NCI-H2171 treated with DMSO at 0.1 percent for 48 hours (cell line): ENCODE measurements around the gene RAB3IP.
"Not testable (repeated sequence)": the region's sequence is repeated elsewhere in the genome, so short reads cannot be mapped to it uniquely, and the experiment has no call there.

ENCODE experiments used
- DNase-seq: peaks from one replicate; lab custom pipeline; 2025; lab: John Stamatoyannopoulos, UW

The RAB3IP gene

DNA sequence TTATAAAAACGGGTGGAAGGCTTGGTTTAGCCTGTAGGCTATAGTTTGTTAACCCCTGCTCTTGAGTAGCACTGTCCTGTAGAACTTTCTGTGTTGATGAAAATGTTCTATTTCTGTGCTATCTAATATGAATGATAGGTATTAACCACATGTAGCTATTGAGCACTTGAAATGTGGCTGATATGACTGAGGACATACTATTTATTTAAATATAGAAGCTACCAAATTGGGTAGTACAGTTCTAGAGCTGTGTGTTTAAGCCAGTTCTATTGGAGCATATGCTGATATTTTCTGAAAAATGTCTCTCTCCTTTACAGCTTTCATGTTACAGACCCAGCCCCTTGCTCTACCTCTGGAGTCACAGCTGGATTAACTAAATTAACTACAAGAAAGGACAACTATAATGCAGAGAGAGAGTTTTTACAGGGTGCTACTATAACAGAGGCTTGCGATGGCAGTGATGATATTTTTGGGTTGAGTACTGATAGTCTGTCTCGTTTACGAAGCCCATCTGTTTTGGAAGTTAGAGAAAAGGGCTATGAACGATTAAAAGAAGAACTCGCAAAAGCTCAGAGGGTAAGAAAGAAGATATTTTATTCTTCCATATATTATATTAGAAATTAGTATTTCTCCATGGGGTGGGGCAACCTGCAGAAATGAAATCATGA is 17.6 kb downstream of the RAB3IP start:
- DNase-seq: no peak

DNA sequence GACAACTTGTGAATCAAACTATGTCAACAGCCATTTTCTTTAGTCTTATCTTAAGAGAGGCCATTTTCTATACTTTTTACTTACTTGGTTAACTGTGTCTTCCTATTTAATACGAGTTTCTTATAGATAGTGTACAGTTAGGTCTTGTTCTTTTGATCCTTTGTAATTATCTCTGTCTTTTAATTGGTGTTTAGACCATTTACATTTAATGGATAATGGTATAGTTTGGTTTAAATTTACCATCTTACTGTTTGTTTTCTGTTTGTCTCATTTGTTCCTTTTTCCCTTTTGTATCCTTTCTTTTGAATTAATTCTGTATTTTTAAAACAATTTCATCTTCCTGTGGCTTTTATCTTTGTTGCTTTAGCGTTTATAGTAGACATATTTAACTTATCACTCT is 19.4 kb downstream of the RAB3IP start:
- DNase-seq: no peak

GRCh38 chr12:69759581-69759980 is 20.9 kb downstream of the RAB3IP start:
- DNase-seq: not testable (repeated sequence)

- no peak for DNase-seq
Observed at GRCh38 chr12:69765515-69765914, 26.9 kb downstream of the RAB3IP start.

DNA sequence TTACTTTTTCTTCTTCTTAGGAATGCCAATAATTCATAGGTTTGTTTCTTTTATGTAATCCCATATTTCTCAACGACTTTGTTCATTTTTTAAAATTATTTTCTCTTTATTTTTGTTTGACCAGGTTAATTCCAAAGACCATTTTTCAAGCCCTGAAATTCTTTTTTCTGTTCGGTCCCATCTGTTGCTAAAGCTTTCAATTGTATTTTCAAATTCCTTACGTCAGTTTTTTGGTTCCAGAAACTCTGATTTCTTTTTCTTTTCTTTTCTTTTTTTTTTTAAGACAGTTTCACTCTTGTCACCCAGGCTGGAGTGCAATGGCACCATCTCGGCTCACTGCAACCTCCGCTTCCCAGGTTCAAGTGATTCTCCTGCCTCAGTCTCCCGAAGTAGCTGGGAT is 27.6 kb downstream of the RAB3IP start:
- DNase-seq: no peak

- no peak for DNase-seq
Observed at GRCh38 chr12:69779928-69780327, 41.3 kb downstream of the RAB3IP start.

GRCh38 chr12:69783365-69783764 is 44.7 kb downstream of the RAB3IP start:
- no peak for DNase-seq

- no peak for DNase-seq
Observed at GRCh38 chr12:69789351-69789750, 50.7 kb downstream of the RAB3IP start.

DNA sequence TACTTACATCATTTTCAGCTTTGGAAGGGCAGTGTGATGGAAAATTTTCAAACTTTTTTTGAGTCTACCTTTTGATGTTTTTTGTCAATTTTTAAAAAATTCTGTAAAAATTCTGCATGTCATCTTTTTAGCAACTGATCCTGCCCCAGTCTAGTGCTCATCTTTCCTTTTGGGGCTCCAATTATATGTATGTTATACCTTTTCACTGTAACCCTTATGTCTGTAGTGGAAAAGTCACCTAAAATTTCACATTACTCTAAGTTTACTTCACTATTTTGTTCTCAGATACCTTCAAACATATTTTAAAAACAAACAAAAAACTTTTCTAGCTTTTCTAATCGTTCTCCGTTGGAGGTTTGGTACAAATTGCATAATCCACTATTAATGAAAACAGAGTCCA is 53.9 kb downstream of the RAB3IP start:
- DNase-seq: no peak

DNA sequence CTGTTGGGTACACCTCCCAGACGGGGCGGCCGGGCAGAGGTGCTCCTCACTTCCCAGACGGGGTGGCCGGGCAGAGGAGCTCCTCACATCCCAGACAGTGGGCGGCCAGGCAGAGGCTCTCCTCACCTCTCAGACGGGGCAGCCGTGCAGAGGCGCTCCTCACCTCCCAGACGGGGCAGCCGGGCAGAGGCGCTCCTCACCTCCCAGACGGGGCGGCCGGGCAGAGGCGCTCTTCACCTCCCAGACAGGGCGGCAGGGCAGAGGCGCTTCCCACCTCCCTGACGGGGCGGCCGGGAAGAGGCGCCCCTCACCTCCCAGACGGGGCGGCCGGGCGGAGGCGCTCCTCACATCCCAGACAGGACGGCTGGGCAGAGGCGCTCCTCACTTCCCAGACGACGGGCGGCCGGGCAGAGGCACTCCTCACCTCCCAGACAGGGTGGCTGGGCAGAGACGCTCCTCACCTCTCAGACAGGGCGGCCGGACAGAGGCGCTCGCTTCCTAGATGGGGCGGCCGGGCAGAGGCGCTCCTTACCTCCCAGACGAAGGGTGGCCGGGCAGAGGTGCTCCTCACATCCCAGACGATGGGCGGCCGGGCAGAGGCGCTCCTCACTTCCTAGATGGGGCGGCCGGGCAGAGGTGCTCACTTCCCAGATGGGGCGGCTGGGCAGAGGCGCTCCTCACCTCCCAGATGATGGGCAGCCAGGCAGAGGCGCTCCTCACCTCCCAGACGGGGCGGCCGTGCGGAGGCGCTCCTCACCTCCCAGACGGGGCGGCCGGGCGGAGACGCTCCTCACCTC is 68.6 kb downstream of the RAB3IP start:
- not testable (repeated sequence) for DNase-seq

- no peak for DNase-seq
Observed at GRCh38 chr12:69810870-69811498, 72.3 kb downstream of the RAB3IP start.

- no peak for DNase-seq
Observed at GRCh38 chr12:69816082-69816481, 77.4 kb downstream of the RAB3IP start.

GRCh38 chr12:69821032-69821455 is 82.4 kb downstream of the RAB3IP start:
- DNase-seq: no peak

DNA sequence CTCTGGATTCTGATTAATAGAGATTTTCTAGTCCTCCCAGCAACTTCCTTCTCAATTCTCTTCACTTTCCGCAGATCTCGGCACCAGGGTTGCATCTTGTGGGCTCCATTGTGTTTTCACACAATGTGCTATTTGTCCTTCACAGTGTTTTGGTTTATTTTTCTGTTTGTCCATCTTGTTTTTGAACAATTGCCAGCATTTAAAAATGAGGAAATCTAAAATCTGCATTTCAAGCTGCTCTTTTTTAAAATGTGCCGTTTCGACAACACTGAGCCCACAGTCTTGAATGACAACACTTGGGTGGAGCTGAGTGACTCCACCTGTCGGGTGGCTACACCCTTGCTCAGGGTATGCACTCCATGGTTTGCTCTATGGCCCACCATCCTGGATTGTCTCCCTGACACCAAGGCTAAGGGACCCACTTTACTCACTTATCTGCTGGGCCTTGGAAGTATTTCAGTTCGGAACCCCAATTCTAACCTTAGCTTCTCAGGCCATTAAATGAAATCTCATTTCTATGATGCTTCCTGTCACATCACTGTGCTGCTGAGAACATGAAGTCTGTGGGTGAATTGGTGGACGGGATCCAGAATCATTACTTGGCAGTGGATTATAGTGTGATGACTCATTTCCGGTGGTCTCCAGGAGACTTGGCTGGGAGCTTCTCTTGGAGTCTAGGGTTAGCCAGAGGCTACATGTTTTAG is 82.9 kb downstream of the RAB3IP start:
- no peak for DNase-seq

GRCh38 chr12:69822201-69822860 is 83.7 kb downstream of the RAB3IP start:
- no peak for DNase-seq

DNA sequence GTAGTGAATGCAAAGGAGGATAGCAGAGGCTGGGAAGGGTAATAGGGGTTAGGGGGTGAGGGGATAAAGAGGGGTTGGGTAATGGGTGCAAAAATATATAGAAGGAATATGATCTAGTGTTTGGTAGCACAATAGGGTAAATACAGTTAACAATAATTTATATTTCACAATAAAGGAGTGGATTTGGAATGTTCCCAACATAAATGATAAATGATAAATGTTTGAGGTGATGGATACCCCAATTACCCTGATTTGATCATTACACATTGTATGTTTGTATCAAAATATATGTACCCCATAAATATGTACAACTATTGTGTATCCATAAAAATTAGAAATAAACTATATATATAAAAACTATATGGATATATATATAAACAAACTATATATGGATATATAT is 85.4 kb downstream of the RAB3IP start:
- DNase-seq: no peak

GRCh38 chr12:69824966-69825560 is 86.4 kb downstream of the RAB3IP start, which contains the start of gene MYRFL:
MYRFL (plus strand) TSS chr12:69825227; CDS start chr12:69825518, 291 bp downstream.
- no peak for DNase-seq

DNA sequence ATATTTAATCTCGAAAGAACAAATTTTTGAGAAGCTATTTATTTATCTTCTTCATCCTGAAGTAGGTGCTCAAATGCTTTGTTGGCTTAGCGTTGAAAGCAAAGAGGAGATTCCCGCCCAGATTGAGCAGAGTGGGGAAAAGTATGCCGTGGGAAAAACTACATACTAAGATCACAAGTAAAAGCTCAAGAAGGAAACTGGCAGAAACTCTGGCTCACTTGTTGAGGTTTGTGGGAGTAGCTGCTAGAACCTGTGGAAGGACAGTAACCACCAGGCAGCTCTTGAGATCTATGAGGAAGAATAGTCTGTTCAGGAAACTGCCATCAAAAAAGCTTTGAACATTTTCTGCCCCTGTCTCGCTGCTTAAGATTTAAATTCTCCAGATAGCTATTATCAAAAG is 90.2 kb downstream of the RAB3IP start:
- DNase-seq: no peak

GRCh38 chr12:69833696-69834095 is 95.0 kb downstream of the RAB3IP start:
- DNase-seq: peak; percentile 40

DNA sequence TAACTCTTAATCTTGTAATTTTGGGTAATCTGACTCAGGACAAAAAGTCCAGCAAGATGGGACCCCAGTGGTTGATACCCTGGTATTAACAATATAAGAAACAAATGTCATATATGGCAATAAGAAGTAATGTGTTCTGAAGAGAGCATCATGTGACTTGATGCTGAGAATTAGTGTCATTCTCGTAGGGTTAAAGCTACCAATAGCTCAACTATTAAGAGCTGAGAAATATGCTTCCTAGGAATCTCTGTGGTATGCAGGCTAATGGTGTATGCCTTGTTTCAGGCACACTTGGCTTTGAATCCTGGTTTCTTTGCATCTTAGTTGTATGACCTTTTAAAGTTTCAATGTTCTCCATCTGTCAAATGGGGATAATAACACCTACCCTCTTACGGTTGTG is 95.5 kb downstream of the RAB3IP start:
- DNase-seq: no peak

DNA sequence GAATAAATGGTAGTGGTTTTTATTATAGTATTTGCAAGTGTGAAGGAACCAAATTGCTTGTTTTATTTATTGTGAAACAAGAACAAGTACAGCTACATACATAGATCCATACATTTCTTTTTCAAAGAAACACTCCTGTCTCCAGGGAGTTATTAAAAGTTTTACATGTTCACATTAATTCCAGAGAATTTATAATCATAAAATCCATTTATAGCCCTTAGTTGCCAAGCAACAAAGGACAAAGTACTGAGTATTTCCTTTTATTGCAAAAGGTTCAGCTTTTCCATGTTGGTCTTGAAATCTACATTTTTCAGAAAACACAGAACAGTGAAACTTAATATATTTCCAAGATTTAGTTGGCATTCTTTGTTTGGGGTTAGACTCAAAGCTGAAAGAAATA is 95.9 kb downstream of the RAB3IP start:
- no peak for DNase-seq
